ENCODE measurements around the gene ACO2. TPM values are rescaled to one million over a fixed set of nuclear protein-coding genes. Genes with fewer than 3 reads are reported as not detected.

The ACO2 gene
- total and polyA plus RNA-seq, 2 of the 4 experiments (the other 2 are of a cell fraction): 71.3 to 72.9 TPM

- Histone ChIP-seq H4K91ac (ENCODE audit: insufficient read depth, low read depth, low read length) (peak overlapping the region; percentile 100), H4K8ac (ENCODE audit: low read depth in 2 of 2, low read length in 2 of 2) (peak overlapping the region; percentile 96 to 98), H3K9me1 (ENCODE audit: insufficient read depth, low read length) (peaks cover 25% of the 10 kb centered on the region), H3K4me2 (ENCODE audit: low read depth, low read length) (no peak overlapping the region), H4K20me1 (ENCODE audit: insufficient read depth, low read length) (no peaks in the 10 kb centered on the region; the same call in 1 of the 2 replicates), H2BK15ac (ENCODE audit: low read depth, low read length) (peak overlapping the region; percentile 100), H2BK20ac (ENCODE audit: low read depth, low read length) (peak overlapping the region; percentile 100), H3K56ac (ENCODE audit: extremely low read depth, insufficient read depth, low read length) (peak overlapping the region; percentile 98), H2BK120ac (ENCODE audit: low read depth, low read length) (peak overlapping the region; percentile 100), H2AK9ac (replicated peaks; ENCODE audit: low read depth, low read length, poor library complexity) (peak overlapping the region; percentile 98), H3K4ac (ENCODE audit: low read depth, low read length) (peak overlapping the region; percentile 100), H3K9ac (ENCODE audit: low read depth, low read length) (no peak overlapping the region), H3K9me3 (ENCODE audit: control insufficient read depth, insufficient read depth, low read length) (no peaks in the 10 kb centered on the region), H4K5ac (ENCODE audit: low read depth, low read length) (peak overlapping the region; percentile 99), H2AK5ac (ENCODE audit: low read depth, low read length) (peak overlapping the region; percentile 100), H3K79me1 (ENCODE audit: low read depth in 1 of 2, low read length in 2 of 2) (peaks cover 4 to 43% of the 10 kb centered on the region in 2 experiments; a peak in 3 of 4 replicates), H3K4me1 (ENCODE audit: control insufficient read depth, insufficient read depth, low read length) (peaks cover 26% of the 10 kb centered on the region), H3K23ac (ENCODE audit: low read depth, low read length) (peak overlapping the region; percentile 98), H2AFZ (replicated peaks; ENCODE audit: low read length, poor library complexity) (peak overlapping the region; percentile 76), H3K36me3 (ENCODE audit: control insufficient read depth, insufficient read depth, low read length) (no peaks in the 10 kb centered on the region), H3K14ac (replicated peaks; ENCODE audit: low read depth, low read length) (peak overlapping the region; percentile 97), H2BK5ac (ENCODE audit: low read depth, low read length, poor library complexity, severe bottlenecking) (peak overlapping the region; percentile 97), H3K27me3 (ENCODE audit: control insufficient read depth, insufficient read depth, low read length) (no peaks in the 10 kb centered on the region), H3K18ac (ENCODE audit: low read depth, low read length) (peak overlapping the region; percentile 98), H3K27ac (ENCODE audit: insufficient read depth, low read length) (peak overlapping the region; percentile 99), H3K4me3 (ENCODE audit: insufficient read depth, low read depth, low read length) (no peak overlapping the region)
- no TSS peak for BruUV-seq (replicated peaks)
- ChIA-PET CTCF (interaction anchor here (1.2 to 2.2 kb wide), 2 partner anchors 13 to 153 kb away, joined by 4 to 8 read pairs; partner anchors contain the start of gene POLR3H), POLR2A (ENCODE audit: unreplicated experiment) (no interaction called here)
- ATAC-seq (ENCODE audit: low read depth) (no peak), DNase-seq (no peak)
- WGBS, 2 experiments (ENCODE audit: extremely low coverage in 2 of 2, insufficient read length in 1 of 2): 80% methylated on average over 3 of the region's 10 CpGs; no CpG with 5 or more reads in 1 of the 2 experiments
- in situ Hi-C loops (cut with MboI; ENCODE audit: low sequenced_read_pairs): no loop called here
- TF ChIP-seq MXI1 (IDR thresholded peaks at IDR 0.05; ENCODE audit: borderline replicate concordance, low read depth, low read length) (no peak), MAZ (IDR thresholded peaks at IDR 0.05; ENCODE audit: borderline replicate concordance, low read depth, low read length) (no peak), RAD21 (IDR thresholded peaks at IDR 0.05; ENCODE audit: low read length) (no peak), FOS (IDR thresholded peaks at IDR 0.05; ENCODE audit: low read depth, low read length) (no peak), CEBPB (IDR thresholded peaks at IDR 0.05; ENCODE audit: low read depth, low read length) (no peak), SMC3 (IDR thresholded peaks at IDR 0.05; ENCODE audit: low read depth, low read length) (no peak), USF2 (IDR thresholded peaks at IDR 0.05; ENCODE audit: low read depth, low read length) (no peak), POLR2A (IDR thresholded peaks at IDR 0.05; ENCODE audit: low read depth, low read length) (no peak)
- dilution Hi-C loops (cut with HindIII; ENCODE audit: low sequenced_read_pairs, unreplicated experiment): no loop called here
- intact Hi-C loops (cut with micrococcal nuclease): no loop called here
Observed at GRCh38 chr22:41556561-41556960, 87.6 kb downstream of the ACO2 start.
